Hepatocyte (in vitro differentiated cells): ENCODE results near the gene PTPRC. TPM values are rescaled to one million over a fixed set of nuclear protein-coding genes. Genes with fewer than 3 reads are reported as not detected.

ENCODE experiments used
- DNase-seq: peaks from one replicate; pipeline ENCODE4 v3.0.0-alpha.2; 2016; ENCODE audit warnings: low spot score
- H2AFZ ChIP-seq: fragments of 200-600 bp; sonication (generic); 2 replicates; pipeline ENCODE4 v1.6.0; 2016; ENCODE audit warnings: antibody characterized with exemption, mild to moderate bottlenecking
- H3K27ac ChIP-seq: fragments of 200-600 bp; sonication (generic); 2 replicates; pipeline ENCODE4 v1.5.1; 2016; ENCODE audit warnings: mild to moderate bottlenecking
- H3K27me3 ChIP-seq: fragments of 200-600 bp; sonication (generic); 2 replicates; pipeline ENCODE4 v1.6.1; 2016
- H3K36me3 ChIP-seq: fragments of 200-600 bp; sonication (generic); replicated peaks from 2 replicates; pipeline ENCODE4 v1.5.1; 2016; ENCODE audit warnings: low read depth; ENCODE audit not compliant: insufficient read depth
- H3K4me1 ChIP-seq: fragments of 200-600 bp; sonication (generic); 2 replicates; pipeline ENCODE4 v1.5.1; 2016; ENCODE audit warnings: mild to moderate bottlenecking, moderate library complexity; ENCODE audit not compliant: insufficient read depth
- H3K4me2 ChIP-seq: fragments of 200-600 bp; sonication (generic); 2 replicates; pipeline ENCODE4 v1.6.0; 2016
- H3K4me3 ChIP-seq: fragments of 200-600 bp; sonication (generic); 2 replicates; pipeline ENCODE4 v1.5.1; 2016; ENCODE audit warnings: mild to moderate bottlenecking
- H3K79me2 ChIP-seq: fragments of 200-600 bp; sonication (generic); 2 replicates; pipeline ENCODE4 v1.6.0; 2017; ENCODE audit warnings: mild to moderate bottlenecking
- H3K9me2 ChIP-seq: fragments of 200-600 bp; sonication (generic); replicated peaks from 2 replicates; pipeline ENCODE4 v1.6.0; 2017; ENCODE audit warnings: mild to moderate bottlenecking; ENCODE audit not compliant: insufficient read depth
- H3K9me3 ChIP-seq: fragments of 200-600 bp; sonication (generic); 2 replicates; pipeline ENCODE4 v1.5.1; 2016; ENCODE audit warnings: low read depth, mild to moderate bottlenecking
- H4K20me1 ChIP-seq: fragments of 200-600 bp; sonication (generic); 2 replicates; pipeline ENCODE4 v1.6.0; 2016; ENCODE audit warnings: mild to moderate bottlenecking; ENCODE audit not compliant: insufficient read depth, poor library complexity, severe bottlenecking
- EZH2 ChIP-seq: fragments of 200-600 bp; sonication (generic); IDR thresholded peaks from 2 replicates; pipeline ENCODE4 v1.6.1; 2016; ENCODE audit warnings: antibody characterized with exemption, mild to moderate bottlenecking, borderline replicate concordance
- EZH2phosphoT487 ChIP-seq: fragments of 200-600 bp; sonication (generic); IDR thresholded peaks from one replicate; pipeline ENCODE4 v1.6.1; 2018; ENCODE audit warnings: antibody characterized with exemption, mild to moderate bottlenecking, low read depth, moderate library complexity; ENCODE audit not compliant: unreplicated experiment, severe bottlenecking
- WGBS: methylation state at CpG from one replicate; pipeline ENCODE4 v1.1.6; 2016; ENCODE audit warnings: low lambda C conversion rate; ENCODE audit errors: missing lambda C conversion rate; 5-methylcytosine and 5-hydroxymethylcytosine counted together
- polyA plus RNA-seq: library from polyadenylated mRNA; unstranded; fragments of >200 nt; fragmentation: Nextera tagmentation; extraction: Ambion mirVana; gene quantifications from 2 replicates; pipeline ENCODE4 v1.2.1, GENCODE V29; 2016
- total RNA-seq: library from RNA; depleted of rRNA; stranded (reverse); fragments of >200 nt; gene quantifications from 2 replicates; pipeline ENCODE4 v1.2.3, GENCODE V29; 2014
- TF ChIP-seq, protein P1 (sequence below): fragments of 200-600 bp; sonication (generic); IDR thresholded peaks from 2 replicates; pipeline ENCODE4 v1.5.1; 2016; ENCODE audit warnings: antibody characterized with exemption, mild to moderate bottlenecking; ENCODE audit not compliant: poor library complexity

PTPRC gene
- total and polyA plus RNA-seq, 2 experiments from 2014 or later, result 0.87 TPM; not detected in 1

GRCh38 chr1:198605406-198605805 is 33.4 kb upstream of the PTPRC start:
- H3K4me1 ChIP-seq, result no peaks in the 10 kb centered on the region
- no peaks in the 10 kb centered on the region for H3K27me3 ChIP-seq
- H4K20me1 ChIP-seq, result no peaks in the 10 kb centered on the region
- no peak overlapping the region for H3K4me3 ChIP-seq
- no peak overlapping the region for H2AFZ ChIP-seq
- no peak for DNase-seq
- H3K36me3 ChIP-seq, result no peaks in the 10 kb centered on the region
- H3K27ac ChIP-seq, result no peak overlapping the region
- no peaks in the 10 kb centered on the region for H3K9me3 ChIP-seq
- 82% methylated on average over 4 of the region's 4 CpGs for WGBS
- H3K9me2 ChIP-seq, result no peaks in the 10 kb centered on the region
- no peaks in the 10 kb centered on the region for H3K79me2 ChIP-seq
- H3K4me2 ChIP-seq, result no peak overlapping the region
- TF ChIP-seq, protein P1, sequence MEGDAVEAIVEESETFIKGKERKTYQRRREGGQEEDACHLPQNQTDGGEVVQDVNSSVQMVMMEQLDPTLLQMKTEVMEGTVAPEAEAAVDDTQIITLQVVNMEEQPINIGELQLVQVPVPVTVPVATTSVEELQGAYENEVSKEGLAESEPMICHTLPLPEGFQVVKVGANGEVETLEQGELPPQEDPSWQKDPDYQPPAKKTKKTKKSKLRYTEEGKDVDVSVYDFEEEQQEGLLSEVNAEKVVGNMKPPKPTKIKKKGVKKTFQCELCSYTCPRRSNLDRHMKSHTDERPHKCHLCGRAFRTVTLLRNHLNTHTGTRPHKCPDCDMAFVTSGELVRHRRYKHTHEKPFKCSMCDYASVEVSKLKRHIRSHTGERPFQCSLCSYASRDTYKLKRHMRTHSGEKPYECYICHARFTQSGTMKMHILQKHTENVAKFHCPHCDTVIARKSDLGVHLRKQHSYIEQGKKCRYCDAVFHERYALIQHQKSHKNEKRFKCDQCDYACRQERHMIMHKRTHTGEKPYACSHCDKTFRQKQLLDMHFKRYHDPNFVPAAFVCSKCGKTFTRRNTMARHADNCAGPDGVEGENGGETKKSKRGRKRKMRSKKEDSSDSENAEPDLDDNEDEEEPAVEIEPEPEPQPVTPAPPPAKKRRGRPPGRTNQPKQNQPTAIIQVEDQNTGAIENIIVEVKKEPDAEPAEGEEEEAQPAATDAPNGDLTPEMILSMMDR, result no peak
- TF ChIP-seq EZH2phosphoT487 (no peak), EZH2 (no peak)

DNA sequence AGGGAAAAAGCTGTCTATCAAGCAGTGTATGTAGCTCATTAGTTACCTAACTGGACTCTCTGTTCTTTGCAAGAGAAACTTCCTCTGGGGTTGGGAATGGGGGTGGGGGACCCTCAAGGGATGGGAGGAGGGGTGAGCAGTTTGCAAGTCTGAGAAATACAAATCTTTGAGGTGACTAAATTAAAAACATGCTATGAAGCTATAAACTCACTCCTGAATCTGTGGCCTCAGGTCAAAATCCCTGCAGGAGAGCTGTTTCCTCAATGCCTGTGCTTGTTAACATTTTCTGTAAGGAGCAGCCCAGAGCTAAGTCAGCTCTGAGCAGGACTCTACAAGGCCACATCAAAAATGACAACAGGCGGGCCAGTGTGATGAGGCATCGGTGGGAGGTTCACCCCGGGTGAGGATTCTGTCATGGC is 32.8 kb upstream of the PTPRC start:
- TF ChIP-seq EZH2phosphoT487 (no peak), EZH2 (no peak)
- TF ChIP-seq, protein P1, result no peak
- WGBS, result 69% methylated on average over 3 of the region's 3 CpGs
- no peak overlapping the region for H2AFZ ChIP-seq
- DNase-seq, result no peak
- H3K79me2 ChIP-seq, result no peaks in the 10 kb centered on the region
- no peak overlapping the region for H3K4me2 ChIP-seq
- no peaks in the 10 kb centered on the region for H3K9me3 ChIP-seq
- H3K27ac ChIP-seq, result no peak overlapping the region
- H3K36me3 ChIP-seq, result no peaks in the 10 kb centered on the region
- no peaks in the 10 kb centered on the region for H3K9me2 ChIP-seq
- H3K27me3 ChIP-seq, result no peaks in the 10 kb centered on the region
- H3K4me3 ChIP-seq, result no peak overlapping the region
- H4K20me1 ChIP-seq, result no peaks in the 10 kb centered on the region
- no peaks in the 10 kb centered on the region for H3K4me1 ChIP-seq

DNA sequence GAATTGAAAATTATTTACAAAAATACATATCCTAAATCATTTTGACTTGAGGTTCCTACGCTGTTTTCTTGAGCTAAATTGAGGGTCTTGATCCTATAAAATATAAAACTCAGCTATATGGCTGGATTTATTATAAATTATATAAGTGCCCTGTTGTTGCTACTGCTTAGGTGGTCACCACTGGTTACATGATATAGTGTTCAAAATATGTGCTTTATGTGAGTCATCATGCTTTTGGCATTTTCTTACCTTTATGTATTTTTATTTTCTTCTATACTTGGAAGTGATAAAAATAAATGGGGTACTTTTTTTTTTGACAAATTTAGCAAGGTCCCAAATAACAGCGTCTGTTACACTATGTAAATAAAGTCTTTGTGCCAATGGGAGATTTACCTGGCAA is 31.1 kb upstream of the PTPRC start:
- no peaks in the 10 kb centered on the region for H3K36me3 ChIP-seq
- no peak for DNase-seq
- no peaks in the 10 kb centered on the region for H3K9me3 ChIP-seq
- H4K20me1 ChIP-seq, result no peaks in the 10 kb centered on the region
- no peak overlapping the region for H3K4me2 ChIP-seq
- 80% methylated on average over 2 of the region's 2 CpGs for WGBS
- no peaks in the 10 kb centered on the region for H3K27me3 ChIP-seq
- TF ChIP-seq EZH2 (no peak), EZH2phosphoT487 (no peak)
- TF ChIP-seq, protein P1, result no peak
- no peaks in the 10 kb centered on the region for H3K4me1 ChIP-seq
- no peak overlapping the region for H2AFZ ChIP-seq
- no peak overlapping the region for H3K27ac ChIP-seq
- H3K79me2 ChIP-seq, result no peaks in the 10 kb centered on the region
- H3K9me2 ChIP-seq, result no peaks in the 10 kb centered on the region
- no peak overlapping the region for H3K4me3 ChIP-seq

DNA sequence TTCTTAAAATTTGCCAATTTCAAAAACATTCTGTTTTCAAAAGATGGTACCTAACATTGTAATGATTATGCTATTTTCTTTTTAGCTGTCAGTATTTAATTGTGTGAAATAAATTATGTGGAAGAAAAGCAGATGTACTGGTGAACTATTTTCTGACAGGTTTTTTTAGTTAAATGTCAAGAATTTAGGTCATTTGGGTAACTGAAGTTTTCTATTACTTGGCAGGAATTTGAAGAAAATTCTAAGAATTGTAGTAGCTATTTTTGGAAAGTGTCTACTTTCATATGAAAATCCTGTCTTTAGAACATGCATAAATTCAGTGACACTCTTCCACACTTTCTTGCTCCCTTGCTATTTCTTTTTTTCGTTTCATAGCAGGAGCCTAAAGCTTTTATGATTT is 28.5 kb upstream of the PTPRC start:
- TF ChIP-seq EZH2 (no peak), EZH2phosphoT487 (no peak)
- TF ChIP-seq, protein P1, result no peak
- DNase-seq, result no peak
- Histone ChIP-seq H3K27ac (no peak overlapping the region), H3K4me3 (no peak overlapping the region), H3K4me1 (no peaks in the 10 kb centered on the region), H3K4me2 (no peak overlapping the region), H3K79me2 (no peaks in the 10 kb centered on the region), H3K9me3 (no peaks in the 10 kb centered on the region), H3K27me3 (no peaks in the 10 kb centered on the region), H3K36me3 (no peaks in the 10 kb centered on the region), H2AFZ (no peak overlapping the region), H4K20me1 (no peaks in the 10 kb centered on the region), H3K9me2 (no peaks in the 10 kb centered on the region)
- 88% methylated on average over 1 of the region's 1 CpG for WGBS
